ENCODE measurements around the gene CA14. TPM values are rescaled to one million over a fixed set of nuclear protein-coding genes. Genes with fewer than 3 reads are reported as not detected.
A peak's percentile ranks its signal among the peaks of the same experiment; 100 is the strongest.
"Not testable (repeated sequence)": the region's sequence is repeated elsewhere in the genome, so short reads cannot be mapped to it uniquely, and the experiment has no call there.

The CA14 gene
- total RNA-seq, 4 donors from 2014 or later = 0.54 to 1.5 (median 0.78) TPM

- no peak for ATAC-seq
- no peak overlapping the region for H3K4me3 ChIP-seq
- TF ChIP-seq POLR2A (IDR thresholded peaks at IDR 0.05) (no peak), POLR2AphosphoS5 (IDR thresholded peaks at IDR 0.05) (no peak), CTCF (IDR thresholded peaks at IDR 0.05) (no peak), EP300 (IDR thresholded peaks at IDR 0.05) (no peak)
- no CpG with 5 or more reads among the region's 1 CpG for WGBS, 2 donors (ENCODE audit: low coverage in 1 of 2)
- H3K27ac ChIP-seq = no peak overlapping the region
- peaks cover 0 to 83% of the 10 kb centered on the region in 2 donors for H3K36me3 ChIP-seq
- no peaks in the 10 kb centered on the region for H3K27me3 ChIP-seq
- no peaks in the 10 kb centered on the region for H3K9me3 ChIP-seq
- H3K4me1 ChIP-seq = no peaks in the 10 kb centered on the region
Observed at GRCh38 chr1:150225546-150225945, 32.0 kb upstream of the CA14 start.

DNA sequence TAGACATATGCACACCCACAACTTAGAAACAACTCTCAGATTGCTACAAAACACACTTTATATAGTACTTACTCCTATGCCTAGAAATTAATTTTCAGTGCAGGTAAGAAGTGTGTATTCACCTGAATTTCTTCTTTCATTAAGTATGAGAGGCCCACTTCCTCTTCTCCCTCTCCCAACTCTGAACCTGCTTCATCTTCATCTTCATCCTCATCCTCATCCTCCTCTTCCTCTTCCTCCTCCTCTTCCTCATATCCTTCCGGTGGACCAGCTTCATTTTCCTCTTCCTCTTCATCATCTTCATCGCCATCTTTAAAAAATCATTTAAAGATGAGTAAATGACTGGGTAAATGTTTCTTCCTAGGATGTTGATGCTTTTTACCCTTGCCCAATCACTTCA, 31.1 kb upstream of the CA14 start:
- Histone ChIP-seq H3K36me3 (peaks cover 0 to 87% of the 10 kb centered on the region in 2 donors), H3K4me1 (no peaks in the 10 kb centered on the region)
- 93% methylated on average over 2 of the region's 2 CpGs; no CpG with 5 or more reads in 1 of the 2 donors for WGBS, 2 donors (ENCODE audit: low coverage in 1 of 2)

DNA sequence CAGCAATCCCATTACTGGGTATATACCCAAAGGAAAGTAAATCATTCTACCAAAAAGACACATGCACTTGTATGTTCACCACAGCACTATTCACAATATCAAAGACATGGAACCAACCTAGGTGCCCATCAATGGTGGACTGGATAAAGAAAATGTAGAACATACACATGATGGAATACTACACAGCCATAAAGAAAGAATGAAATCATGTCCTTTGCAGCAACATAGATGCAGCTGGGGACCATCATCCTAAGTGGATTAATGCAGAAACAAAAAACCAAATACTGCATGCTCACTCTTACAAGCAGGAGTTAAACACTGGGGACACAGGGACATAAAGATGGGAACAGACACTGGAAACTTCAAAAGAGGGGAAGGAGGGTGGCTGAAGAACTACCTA, 30.3 kb upstream of the CA14 start:
- TF ChIP-seq EP300 (IDR thresholded peaks at IDR 0.05) (no peak), CTCF (IDR thresholded peaks at IDR 0.05) (no peak), POLR2AphosphoS5 (IDR thresholded peaks at IDR 0.05) (no peak), POLR2A (IDR thresholded peaks at IDR 0.05) (no peak)
- H3K4me1 ChIP-seq = no peaks in the 10 kb centered on the region
- H3K27me3 ChIP-seq = no peaks in the 10 kb centered on the region
- no peak overlapping the region for H3K4me3 ChIP-seq
- ATAC-seq = no peak
- H3K9me3 ChIP-seq = no peaks in the 10 kb centered on the region
- no peak overlapping the region for H3K27ac ChIP-seq
- H3K36me3 ChIP-seq = peaks cover 0 to 82% of the 10 kb centered on the region in 2 donors

More for the DNA sequence above, 31.1 kb upstream of the CA14 start:
- ATAC-seq = no peak
- Histone ChIP-seq H3K4me3 (no peak overlapping the region), H3K27me3 (no peaks in the 10 kb centered on the region), H3K27ac (no peak overlapping the region), H3K9me3 (no peaks in the 10 kb centered on the region)
- no peak for TF ChIP-seq POLR2A (IDR thresholded peaks at IDR 0.05)
- no peak for TF ChIP-seq EP300 (IDR thresholded peaks at IDR 0.05)
- no peak for TF ChIP-seq CTCF (IDR thresholded peaks at IDR 0.05)
- no peak for TF ChIP-seq POLR2AphosphoS5 (IDR thresholded peaks at IDR 0.05)

- not testable (repeated sequence) for ATAC-seq, H3K27ac ChIP-seq, H3K9me3 ChIP-seq, H3K4me1 ChIP-seq, H3K27me3 ChIP-seq, H3K4me3 ChIP-seq
- 89 to 97% methylated on average over 9 of the region's 10 CpGs for WGBS, 2 donors (ENCODE audit: low coverage in 1 of 2)
- H3K36me3 ChIP-seq = peaks cover 0 to 72% of the 10 kb centered on the region in 2 donors
Observed at GRCh38 chr1:150228246-150228645, 29.3 kb upstream of the CA14 start.

DNA sequence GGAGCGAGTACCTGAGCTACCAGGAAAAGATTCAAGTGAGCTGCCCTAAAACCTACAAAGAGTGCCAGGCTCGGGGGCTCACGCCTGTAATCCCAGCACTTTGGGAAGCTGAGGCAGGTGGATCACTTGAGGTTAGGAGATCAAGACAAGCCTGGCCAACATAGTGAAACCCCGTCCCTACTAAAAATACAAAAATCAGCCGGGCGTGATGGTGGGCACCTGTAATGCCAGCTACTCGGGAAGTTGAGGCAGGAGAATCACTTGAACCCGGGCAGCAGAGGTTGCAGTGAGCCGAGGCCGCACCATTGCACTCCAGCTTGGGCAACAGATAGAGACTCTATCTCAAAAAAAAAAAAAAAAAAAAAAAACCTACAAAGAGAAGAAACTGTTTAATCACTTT, 24.7 kb upstream of the CA14 start:
- not testable (repeated sequence) for H3K27me3 ChIP-seq, H3K9me3 ChIP-seq, H3K4me3 ChIP-seq, ATAC-seq
- peak overlapping the region in 2 of 4 donors; percentile 99 to 100 for H3K27ac ChIP-seq
- peaks cover 0 to 20% (median 0%) of the 10 kb centered on the region in 3 donors for H3K4me1 ChIP-seq
- 91 to 100% methylated on average over 5 of the region's 10 CpGs for WGBS, 2 donors (ENCODE audit: low coverage in 1 of 2)
- peaks cover 0 to 28% of the 10 kb centered on the region in 2 donors for H3K36me3 ChIP-seq

- H3K27me3 ChIP-seq = no peaks in the 10 kb centered on the region
- H3K4me3 ChIP-seq = peak overlapping the region; percentile 66 to 96
- no peak for ATAC-seq
- H3K27ac ChIP-seq = peak overlapping the region; percentile 78 to 100 (median 96)
- H3K36me3 ChIP-seq = peaks cover 0 to 21% of the 10 kb centered on the region in 2 donors
- no peak for TF ChIP-seq EP300 (IDR thresholded peaks at IDR 0.05)
- WGBS, 2 donors (ENCODE audit: low coverage in 1 of 2) = 5 to 11% methylated on average over 14 to 15 of the region's 15 CpGs
- H3K4me1 ChIP-seq = peaks cover 0 to 20% (median 0%) of the 10 kb centered on the region in 3 donors
- H3K9me3 ChIP-seq = no peaks in the 10 kb centered on the region
Observed at GRCh38 chr1:150233359-150234308, 23.9 kb upstream of the CA14 start.
